Psoas muscle (tissue), 8 donors: Measurements from ENCODE around the gene SCTR. TPM values are rescaled to one million over a fixed set of nuclear protein-coding genes. Genes with fewer than 3 reads are reported as not detected.
A peak's percentile ranks its signal among the peaks of the same experiment; 100 is the strongest.

Source experiments
- ATAC-seq, 4 donors: fragments of 200-7000 bp; cut with Tn5 transposase; one replicate each; pipeline ENCODE4 v1.9.1; 2020; ENCODE audit warnings: moderate library complexity in 3 of 4, mild to moderate bottlenecking in 2 of 4
- DNase-seq, 2 donors: peaks; one replicate each; pipeline ENCODE4 v3.0.0-alpha.2; 2020
- H3K27ac ChIP-seq: fragments of 200-600 bp; one replicate; pipeline ENCODE4 v1.8.0; 2022
- H3K27me3 ChIP-seq, 3 donors: fragments of 200-600 bp in 1 of 3; one replicate each; pipeline versions ENCODE4 v1.6.1 to v1.8.0; 2013 to 2022; ENCODE audit warnings: low read length in 2 of 3, mild to moderate bottlenecking in 2 of 3, moderate library complexity in 1 of 3; ENCODE audit not compliant: insufficient read depth in 3 of 3
- H3K36me3 ChIP-seq, 2 donors: fragments of 200-600 bp in 1 of 2; one replicate each; pipeline versions ENCODE4 v1.6.1 to v1.8.0; 2013 to 2022; ENCODE audit warnings: low read depth in 1 of 2, mild to moderate bottlenecking in 1 of 2, moderate library complexity in 1 of 2; ENCODE audit not compliant: insufficient read depth in 1 of 2
- H3K4me1 ChIP-seq: fragments of 200-600 bp; one replicate; pipeline ENCODE4 v1.8.0; 2022
- H3K4me3 ChIP-seq: fragments of 200-600 bp; one replicate; pipeline ENCODE4 v1.8.0; 2022; ENCODE audit warnings: mild to moderate bottlenecking
- H3K9me3 ChIP-seq: fragments of 200-600 bp; one replicate; pipeline ENCODE4 v1.8.0; 2022
- WGBS, 3 donors: extraction: QIAGEN DNeasy Blood & Tissue Kit; methylation state at CpG; one replicate each; pipeline versions ENCODE4 v1.1.6 to v1.1.7; 2013; 5-methylcytosine and 5-hydroxymethylcytosine counted together
- intact Hi-C, 2 donors: fragments of 100-400 bp; cut with DNase I; formaldehyde crosslinking; loops; one replicate each; pipeline versions ENCODE4 v1.11.0 to v1.14.2; 2022
- long read RNA-seq, 2 donors: library from polyadenylated mRNA; unstranded; transcript quantifications; one replicate each; pipeline ENCODE4 v2.0.0, GENCODE V29; 2021
- polyA plus RNA-seq, 3 donors: library from polyadenylated mRNA; stranded (reverse); fragments of 200-250 nt; gene quantifications; one replicate each; pipeline ENCODE4 v1.2.3, GENCODE V29; 2013
- total RNA-seq, 4 donors: library from RNA; stranded (reverse); fragmentation: NEBNext Ultra II Directional in 2 of 4; extraction: Animal tissue kit (Norgen Biotek cat#: 25700) in 2 of 4; gene quantifications; one replicate each; pipeline versions ENCODE4 v1.2.1 to v1.2.4, GENCODE V29; 2021 to 2023
- TF ChIP-seq, protein P1 (sequence below): fragments of 200-600 bp; IDR thresholded peaks from one replicate; pipeline ENCODE4 v1.8.0; 2022; ENCODE audit warnings: antibody characterized with exemption
- donor health status: healthy with polysubstance abuse.
- donor health status: DM: no; HTN: no; CAD: no; lungs with moderate emphysema.
- donor health status: Bipolar disorder and iron deficiency.
- donor health status: healthy.
- donor health status: DM: yes; HTN: yes; CAD: no.
- donor health status: DM: no; HTN: no; CAD: no.
- donor health status: DM: no; HTN: no; CAD: no.
- donor health status: DM: yes; HTN: yes; CAD: no.

Gene SCTR
- total RNA-seq (1 to 10 TPM in 1 of 4 donors, under 1 TPM in 1, not detected in 2; 0.57 to 1.3 TPM), polyA plus RNA-seq (under 1 TPM in 1 of 3 donors, not detected in 2; 0.12 TPM)
- long read RNA-seq, donor 1 = 0 reads
- long read RNA-seq, donor 2 = 0 reads

GRCh38 chr2:119523952-119524694, at the start of gene SCTR:
TSS of gene SCTR (minus strand) at chr2:119524483. CDS start at chr2:119524226, 257 bp downstream.
- DNase-seq (no peak), ATAC-seq (peak; percentile 51 to 72 (median 66))
- H3K9me3 ChIP-seq = no peaks in the 10 kb centered on the region
- 6 to 7% (median 6%) methylated on average over 55 to 74 of the region's 74 CpGs for WGBS, 3 donors
- TF ChIP-seq, protein P1, sequence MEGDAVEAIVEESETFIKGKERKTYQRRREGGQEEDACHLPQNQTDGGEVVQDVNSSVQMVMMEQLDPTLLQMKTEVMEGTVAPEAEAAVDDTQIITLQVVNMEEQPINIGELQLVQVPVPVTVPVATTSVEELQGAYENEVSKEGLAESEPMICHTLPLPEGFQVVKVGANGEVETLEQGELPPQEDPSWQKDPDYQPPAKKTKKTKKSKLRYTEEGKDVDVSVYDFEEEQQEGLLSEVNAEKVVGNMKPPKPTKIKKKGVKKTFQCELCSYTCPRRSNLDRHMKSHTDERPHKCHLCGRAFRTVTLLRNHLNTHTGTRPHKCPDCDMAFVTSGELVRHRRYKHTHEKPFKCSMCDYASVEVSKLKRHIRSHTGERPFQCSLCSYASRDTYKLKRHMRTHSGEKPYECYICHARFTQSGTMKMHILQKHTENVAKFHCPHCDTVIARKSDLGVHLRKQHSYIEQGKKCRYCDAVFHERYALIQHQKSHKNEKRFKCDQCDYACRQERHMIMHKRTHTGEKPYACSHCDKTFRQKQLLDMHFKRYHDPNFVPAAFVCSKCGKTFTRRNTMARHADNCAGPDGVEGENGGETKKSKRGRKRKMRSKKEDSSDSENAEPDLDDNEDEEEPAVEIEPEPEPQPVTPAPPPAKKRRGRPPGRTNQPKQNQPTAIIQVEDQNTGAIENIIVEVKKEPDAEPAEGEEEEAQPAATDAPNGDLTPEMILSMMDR = no peak
- no peak within 1 kb of the TSS for H3K27ac ChIP-seq
- H3K36me3 ChIP-seq = no peaks in the 10 kb centered on the region
- H3K27me3 ChIP-seq = peaks cover 0 to 31% (median 3%) of the 10 kb centered on the region in 3 donors
- H3K4me1 ChIP-seq = no peaks in the 10 kb centered on the region
- peak within 1 kb of the TSS; percentile 48 for H3K4me3 ChIP-seq
- intact Hi-C loops = no loop called here

DNA sequence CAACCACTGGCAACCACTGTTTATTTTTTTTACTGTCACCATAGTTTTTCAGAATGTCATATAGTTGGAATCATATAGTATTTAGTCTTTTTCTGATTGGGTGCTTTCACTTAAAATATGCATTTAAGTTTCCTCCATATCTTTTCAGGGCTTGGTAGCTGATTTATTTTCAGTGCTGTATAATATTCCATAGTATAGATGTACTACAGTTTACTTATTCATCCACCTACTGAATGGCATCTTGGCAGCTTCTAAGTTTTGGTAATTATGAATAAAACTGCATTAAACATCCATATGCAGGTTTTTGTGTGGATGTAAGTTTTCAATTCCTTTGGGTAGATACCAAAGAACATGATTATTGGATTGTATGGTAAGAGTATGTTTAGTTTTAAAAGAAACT, 43.0 kb upstream of the SCTR start:
- no peak for ATAC-seq
- intact Hi-C loops = no loop called here
- Histone ChIP-seq H3K27me3 (no peaks in the 10 kb centered on the region), H3K27ac (no peak overlapping the region), H3K36me3 (no peaks in the 10 kb centered on the region), H3K9me3 (no peaks in the 10 kb centered on the region), H3K4me3 (no peak overlapping the region), H3K4me1 (no peaks in the 10 kb centered on the region)
- no peak for DNase-seq
- TF ChIP-seq, protein P1 = no peak

- no peaks in the 10 kb centered on the region for H3K4me1 ChIP-seq
- no peaks in the 10 kb centered on the region for H3K27me3 ChIP-seq
- H3K9me3 ChIP-seq = no peaks in the 10 kb centered on the region
- H3K36me3 ChIP-seq = no peaks in the 10 kb centered on the region
- ATAC-seq (no peak), DNase-seq (no peak)
- no peak overlapping the region for H3K27ac ChIP-seq
- TF ChIP-seq, protein P1 = no peak
- 61 to 81% (median 68%) methylated on average over 2 of the region's 2 CpGs for WGBS, 3 donors
- intact Hi-C loops = no loop called here
- no peak overlapping the region for H3K4me3 ChIP-seq
Measured at GRCh38 chr2:119565481-119565880, 41.2 kb upstream of the SCTR start.

GRCh38 chr2:119553687-119554344, 29.5 kb upstream of the SCTR start:
- no peak for DNase-seq
- no peaks in the 10 kb centered on the region for H3K27me3 ChIP-seq
- 84 to 89% (median 84%) methylated on average over 7 of the region's 7 CpGs for WGBS, 3 donors
- H3K36me3 ChIP-seq = no peaks in the 10 kb centered on the region
- intact Hi-C loops = no loop called here
- no peak for ATAC-seq
- no peak overlapping the region for H3K4me3 ChIP-seq
- peaks cover 11% of the 10 kb centered on the region for H3K4me1 ChIP-seq
- H3K27ac ChIP-seq = no peak overlapping the region
- TF ChIP-seq, protein P1 = no peak
- H3K9me3 ChIP-seq = no peaks in the 10 kb centered on the region
